Measurements from ENCODE around the gene NAPA. TPM values are rescaled to one million over a fixed set of nuclear protein-coding genes. Genes with fewer than 3 reads are reported as not detected.

The NAPA gene
- total and polyA plus RNA-seq, 10 of the 15 experiments (the other 5 are each of a cell fraction or from before 2014, with no cell fraction given) = 8.2 to 193 (median 102) TPM

GRCh38 chr19:47497050-47497766, 17.7 kb downstream of the NAPA start:
- no peaks in the 10 kb centered on the region; the same call in 1 of the 2 replicates for H3K79me2 ChIP-seq (ENCODE audit: control insufficient read depth, insufficient read depth, low read length)
- H3K27ac ChIP-seq (ENCODE audit: control insufficient read depth, insufficient read depth) = no peak overlapping the region
- H3K4me1 ChIP-seq (ENCODE audit: control insufficient read depth, insufficient read depth, low read length) = no peaks in the 10 kb centered on the region
- ChIA-PET SMC1A (ENCODE audit: uncharacterized antibody, unreplicated experiment) (no interaction called here), POLR2A (interaction anchor here (0.6 kb wide), 1 partner anchor 16 kb away, joined by 4 read pairs; no protein-coding TSS in a partner anchor), CTCF (interaction anchor here (1.0 kb wide), 1 partner anchor 11 kb away, joined by 3 read pairs; no protein-coding TSS in a partner anchor), RAD21 (ENCODE audit: unreplicated experiment) (no interaction called here)
- FAIRE-seq (no peak), ATAC-seq (no peak), DNase-seq (ENCODE audit: low read depth, low spot score) (no peak)
- H3K27me3 ChIP-seq (replicated peaks in 1 of 2; ENCODE audit: control insufficient read depth in 2 of 2, insufficient read depth in 2 of 2, low read length in 1 of 2) = no peaks in the 10 kb centered on the region
- no peak overlapping the region for H3K4me2 ChIP-seq (ENCODE audit: control insufficient read depth, insufficient read depth)
- WGBS (ENCODE audit: insufficient coverage, insufficient replicate concordance, low lambda C conversion rate, missing lambda C conversion rate) = 91% methylated on average over 23 of the region's 23 CpGs
- no TSS peak for BruUV-seq (replicated peaks)
- no peak overlapping the region for H3K4me3 ChIP-seq
- H2AFZ ChIP-seq (ENCODE audit: control insufficient read depth, low read depth, low read length) = no peak overlapping the region
- H3K9ac ChIP-seq (ENCODE audit: control insufficient read depth, insufficient read depth, low read length) = no peak overlapping the region
- in situ Hi-C loops (cut with MboI) (no loop called here), intact Hi-C loops (cut with micrococcal nuclease; ENCODE audit: unreplicated experiment) (no loop called here)
- no peaks in the 10 kb centered on the region; the same call in 1 of the 2 replicates for H4K20me1 ChIP-seq (ENCODE audit: control insufficient read depth, insufficient read depth)
- H3K36me3 ChIP-seq (ENCODE audit: control insufficient read depth in 2 of 2, insufficient read depth in 2 of 2, low read length in 1 of 2) = peaks cover 20 to 38% of the 10 kb centered on the region in 2 experiments; a peak in 3 of 4 replicates
- no peaks in the 10 kb centered on the region for H3K9me3 ChIP-seq (replicated peaks; ENCODE audit: control insufficient read depth, insufficient read depth, low read length)
- TF ChIP-seq YBX1 (IDR thresholded peaks at IDR 0.05) (no peak), CREB1 (IDR thresholded peaks at IDR 0.05; ENCODE audit: low read depth) (no peak), E2F4 (IDR thresholded peaks at IDR 0.05; ENCODE audit: low read depth, low read length) (no peak), HSF1 (IDR thresholded peaks at IDR 0.05; ENCODE audit: low read depth, low read length) (no peak), STAT1 (conservative IDR thresholded peaks at IDR 0.05) (no peak), MYB (IDR thresholded peaks at IDR 0.05; ENCODE audit: borderline replicate concordance, low read depth, low read length) (no peak), ZNF384 (IDR thresholded peaks at IDR 0.05; ENCODE audit: borderline replicate concordance, low read depth, low read length) (no peak), ZNF207 (IDR thresholded peaks at IDR 0.05; ENCODE audit: borderline replicate concordance) (no peak), PBX3 (IDR thresholded peaks at IDR 0.05; ENCODE audit: insufficient replicate concordance, low read depth, low read length) (no peak), EP300 (IDR thresholded peaks at IDR 0.05; ENCODE audit: borderline replicate concordance in 1 of 2, control insufficient read depth in 1 of 2, low read depth in 2 of 2, low read length in 2 of 2) (no peak), IRF5 (IDR thresholded peaks at IDR 0.05; ENCODE audit: borderline replicate concordance) (no peak), MAX (IDR thresholded peaks at IDR 0.05; ENCODE audit: low read depth, low read length) (no peak), NFIC (IDR thresholded peaks at IDR 0.05; ENCODE audit: low read depth, low read length) (no peak), CEBPB (IDR thresholded peaks at IDR 0.05; ENCODE audit: borderline replicate concordance in 1 of 2, low read depth in 2 of 2, low read length in 2 of 2) (no peak), RAD21 (IDR thresholded peaks at IDR 0.05; ENCODE audit: insufficient read depth, low read depth, low read length) (no peak), RUNX3 (IDR thresholded peaks at IDR 0.05; ENCODE audit: low read length) (no peak), NR2C1 (IDR thresholded peaks at IDR 0.05) (no peak)

Measured in GM12878 (cell line).